NB4 (cell line): ENCODE data around the gene CNR1.

ENCODE experiments used
- MYC ChIP-seq: IDR thresholded peaks from 2 replicates; pipeline ENCODE4 v1.6.1; 2011; ENCODE audit warnings: low read depth, low read length
- POLR2A ChIP-seq: IDR thresholded peaks from 2 replicates; pipeline ENCODE4 v1.6.1; 2011; ENCODE audit warnings: mild to moderate bottlenecking; ENCODE audit not compliant: insufficient read length; ENCODE audit errors: extremely low read depth
- TF ChIP-seq, protein P1 (sequence below): IDR thresholded peaks from one replicate; pipeline ENCODE4 v1.5.1; 2012; ENCODE audit warnings: low read depth, low read length

DNA sequence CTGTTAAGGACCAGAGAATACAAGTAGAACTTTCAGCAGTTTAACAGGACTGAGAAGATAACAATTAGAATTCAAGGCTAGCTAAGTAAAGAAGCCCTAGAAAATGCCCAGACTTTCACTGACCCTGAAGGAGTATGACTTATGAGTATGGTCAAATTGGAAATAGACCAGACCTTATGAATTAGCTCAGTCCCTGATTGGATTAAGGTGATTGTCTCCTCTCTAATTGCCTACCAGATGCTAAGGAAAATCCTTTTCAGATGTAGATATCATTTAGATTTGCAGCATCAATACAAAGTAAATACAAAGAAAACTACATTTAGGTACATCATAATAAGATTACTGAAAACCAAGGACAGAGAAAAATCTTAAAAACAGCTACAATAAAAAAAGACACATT lies 58.9 kb downstream of the CNR1 start:
- TF ChIP-seq, protein P1, sequence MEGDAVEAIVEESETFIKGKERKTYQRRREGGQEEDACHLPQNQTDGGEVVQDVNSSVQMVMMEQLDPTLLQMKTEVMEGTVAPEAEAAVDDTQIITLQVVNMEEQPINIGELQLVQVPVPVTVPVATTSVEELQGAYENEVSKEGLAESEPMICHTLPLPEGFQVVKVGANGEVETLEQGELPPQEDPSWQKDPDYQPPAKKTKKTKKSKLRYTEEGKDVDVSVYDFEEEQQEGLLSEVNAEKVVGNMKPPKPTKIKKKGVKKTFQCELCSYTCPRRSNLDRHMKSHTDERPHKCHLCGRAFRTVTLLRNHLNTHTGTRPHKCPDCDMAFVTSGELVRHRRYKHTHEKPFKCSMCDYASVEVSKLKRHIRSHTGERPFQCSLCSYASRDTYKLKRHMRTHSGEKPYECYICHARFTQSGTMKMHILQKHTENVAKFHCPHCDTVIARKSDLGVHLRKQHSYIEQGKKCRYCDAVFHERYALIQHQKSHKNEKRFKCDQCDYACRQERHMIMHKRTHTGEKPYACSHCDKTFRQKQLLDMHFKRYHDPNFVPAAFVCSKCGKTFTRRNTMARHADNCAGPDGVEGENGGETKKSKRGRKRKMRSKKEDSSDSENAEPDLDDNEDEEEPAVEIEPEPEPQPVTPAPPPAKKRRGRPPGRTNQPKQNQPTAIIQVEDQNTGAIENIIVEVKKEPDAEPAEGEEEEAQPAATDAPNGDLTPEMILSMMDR: no peak
- no peak for TF ChIP-seq POLR2A
- no peak for TF ChIP-seq MYC
